ENCODE data around the gene CMTM2.
A peak's percentile ranks its signal among the peaks of the same experiment; 100 is the strongest.
"Not testable (repeated sequence)": the region's sequence is repeated elsewhere in the genome, so short reads cannot be mapped to it uniquely, and the experiment has no call there.

CMTM2 gene

GRCh38 chr16:66581246-66581952 is 2.1 kb downstream of the CMTM2 start:
- no peak for DNase-seq (ENCODE audit: low spot score)

GRCh38 chr16:66585481-66586239 is 6.4 kb downstream of the CMTM2 start:
- peak; percentile 44 for DNase-seq (ENCODE audit: low spot score)

GRCh38 chr16:66587881-66588600 is 8.8 kb downstream of the CMTM2 start:
- no peak for DNase-seq (ENCODE audit: low spot score)

GRCh38 chr16:66588981-66589713 is 9.9 kb downstream of the CMTM2 start:
- DNase-seq (ENCODE audit: low spot score), result peak; percentile 61

- DNase-seq (ENCODE audit: low spot score), result no peak
Measured at GRCh38 chr16:66590322-66590721, 11.1 kb downstream of the CMTM2 start.

GRCh38 chr16:66591018-66591417 is 11.8 kb downstream of the CMTM2 start:
- DNase-seq (ENCODE audit: low spot score), result no peak

- DNase-seq (ENCODE audit: low spot score), result no peak
Measured at GRCh38 chr16:66592241-66592640, 13.0 kb downstream of the CMTM2 start.

- no peak for DNase-seq (ENCODE audit: low spot score)
Measured at GRCh38 chr16:66592814-66593213, 13.6 kb downstream of the CMTM2 start.

- DNase-seq (ENCODE audit: low spot score), result no peak
Measured at GRCh38 chr16:66594739-66595138, 15.5 kb downstream of the CMTM2 start.

GRCh38 chr16:66596559-66596958 is 17.3 kb downstream of the CMTM2 start:
- not testable (repeated sequence) for DNase-seq (ENCODE audit: low spot score)

GRCh38 chr16:66596986-66597848 is 18.0 kb downstream of the CMTM2 start:
- no peak for DNase-seq (ENCODE audit: low spot score)

GRCh38 chr16:66598111-66598510 is 18.8 kb downstream of the CMTM2 start:
- no peak for DNase-seq (ENCODE audit: low spot score)

GRCh38 chr16:66599726-66600125 is 20.5 kb downstream of the CMTM2 start:
- DNase-seq (ENCODE audit: low spot score), result no peak

GRCh38 chr16:66600477-66600876 is 21.2 kb downstream of the CMTM2 start:
- DNase-seq (ENCODE audit: low spot score), result no peak

- no peak for DNase-seq (ENCODE audit: low spot score)
Measured at GRCh38 chr16:66601471-66601870, 22.2 kb downstream of the CMTM2 start.

- DNase-seq (ENCODE audit: low spot score), result peak; percentile 34
Measured at GRCh38 chr16:66603537-66604375, 24.5 kb downstream of the CMTM2 start.

- DNase-seq (ENCODE audit: low spot score), result no peak
Measured at GRCh38 chr16:66604376-66605176, 25.3 kb downstream of the CMTM2 start, which contains the start of gene CMTM3. Gene CMTM3, plus strand, starts transcription at chr16:66604704. Its CDS starts 102 bp downstream, at chr16:66604806.

- no peak for DNase-seq (ENCODE audit: low spot score)
Measured at GRCh38 chr16:66605177-66605978, 26.1 kb downstream of the CMTM2 start.

All from pons (tissue), 1 donor.